Gastroesophageal sphincter (tissue), 4 donors: ENCODE data around the gene PRR19. TPM values are rescaled to one million over a fixed set of nuclear protein-coding genes. Genes with fewer than 3 reads are reported as not detected.
"Not testable (repeated sequence)": the region's sequence is repeated elsewhere in the genome, so short reads cannot be mapped to it uniquely, and the experiment has no call there.

Experiments
- ATAC-seq: fragments of 150-250 bp; one replicate; pipeline ENCODE4 v1.9.1; 2016; ENCODE audit warnings: mild to moderate bottlenecking, moderate library complexity
- H3K27ac ChIP-seq, 4 donors: fragments of 200-600 bp; sonication (generic) in 3 of 4; 1 replicate in 3 of 4; 2 replicates in 1 of 4; pipeline ENCODE4 v1.5.1; 2016 to 2019
- H3K27me3 ChIP-seq: fragments of 200-600 bp; sonication (generic); one replicate; pipeline ENCODE4 v1.5.1; 2019
- H3K36me3 ChIP-seq, 2 donors: fragments of 200-600 bp; sonication (generic); one replicate each; pipeline ENCODE4 v1.5.1; 2019; ENCODE audit warnings: control low read depth in 1 of 2
- H3K4me1 ChIP-seq, 3 donors: fragments of 200-600 bp; sonication (generic); 1 replicate in 2 of 3; 2 replicates in 1 of 3; pipeline ENCODE4 v1.5.1; 2016 to 2019; ENCODE audit warnings: control low read depth in 2 of 3
- H3K4me3 ChIP-seq, 2 donors: fragments of 200-600 bp; sonication (generic); one replicate each; pipeline ENCODE4 v1.5.1; 2019; ENCODE audit warnings: mild to moderate bottlenecking in 1 of 2, moderate library complexity in 1 of 2
- H3K9me3 ChIP-seq, 3 donors: fragments of 200-600 bp; sonication (generic); one replicate each; pipeline ENCODE4 v1.5.1; 2017 to 2019; ENCODE audit warnings: control low read depth in 2 of 3
- EP300 ChIP-seq: sonication (generic); formaldehyde crosslinking; IDR thresholded peaks from one replicate; pipeline ENCODE4 v1.6.1; 2017; ENCODE audit warnings: antibody characterized with exemption, mild to moderate bottlenecking
- POLR2A ChIP-seq, 2 donors: fragments of 450-650 bp; IDR thresholded peaks; one replicate each; pipeline ENCODE4 v1.6.1; 2017; ENCODE audit warnings: antibody characterized with exemption in 2 of 2, mild to moderate bottlenecking in 2 of 2, moderate library complexity in 1 of 2
- POLR2AphosphoS5 ChIP-seq: sonication (generic); formaldehyde crosslinking; IDR thresholded peaks from one replicate; pipeline ENCODE4 v1.6.1; 2017; ENCODE audit warnings: antibody characterized with exemption
- WGBS, 2 donors: methylation state at CpG; one replicate each; pipeline ENCODE4 v1.1.5; 2018; ENCODE audit warnings: low coverage in 1 of 2; 5-methylcytosine and 5-hydroxymethylcytosine counted together
- total RNA-seq, 4 donors: library from RNA; depleted of rRNA; stranded (reverse); fragments of >200 nt; gene quantifications; one replicate each; pipeline ENCODE4 v1.1.0, GENCODE V29; 2016
- TF ChIP-seq, protein P1 (sequence below), 4 experiments: fragments of 200-600 bp in 2 of 4; fragments of 450-650 bp in 2 of 4; sonication (generic) in 1 of 4; IDR thresholded peaks; one replicate each; pipeline ENCODE4 v1.5.1; 2017 to 2019; ENCODE audit warnings: antibody characterized with exemption in 4 of 4, mild to moderate bottlenecking in 2 of 4, moderate library complexity in 2 of 4

Gene PRR19
- total RNA-seq, 4 donors from 2014 or later = 0.93 TPM; not detected in 3

- 93% methylated on average over 4 of the region's 19 CpGs; no CpG with 5 or more reads in 1 of the 2 donors for WGBS, 2 donors
- ATAC-seq = no peak
- H3K9me3 ChIP-seq = no peaks in the 10 kb centered on the region
- TF ChIP-seq POLR2AphosphoS5 (no peak), POLR2A (IDR thresholded peaks at IDR 0.05) (no peak), EP300 (no peak)
- TF ChIP-seq, protein P1, sequence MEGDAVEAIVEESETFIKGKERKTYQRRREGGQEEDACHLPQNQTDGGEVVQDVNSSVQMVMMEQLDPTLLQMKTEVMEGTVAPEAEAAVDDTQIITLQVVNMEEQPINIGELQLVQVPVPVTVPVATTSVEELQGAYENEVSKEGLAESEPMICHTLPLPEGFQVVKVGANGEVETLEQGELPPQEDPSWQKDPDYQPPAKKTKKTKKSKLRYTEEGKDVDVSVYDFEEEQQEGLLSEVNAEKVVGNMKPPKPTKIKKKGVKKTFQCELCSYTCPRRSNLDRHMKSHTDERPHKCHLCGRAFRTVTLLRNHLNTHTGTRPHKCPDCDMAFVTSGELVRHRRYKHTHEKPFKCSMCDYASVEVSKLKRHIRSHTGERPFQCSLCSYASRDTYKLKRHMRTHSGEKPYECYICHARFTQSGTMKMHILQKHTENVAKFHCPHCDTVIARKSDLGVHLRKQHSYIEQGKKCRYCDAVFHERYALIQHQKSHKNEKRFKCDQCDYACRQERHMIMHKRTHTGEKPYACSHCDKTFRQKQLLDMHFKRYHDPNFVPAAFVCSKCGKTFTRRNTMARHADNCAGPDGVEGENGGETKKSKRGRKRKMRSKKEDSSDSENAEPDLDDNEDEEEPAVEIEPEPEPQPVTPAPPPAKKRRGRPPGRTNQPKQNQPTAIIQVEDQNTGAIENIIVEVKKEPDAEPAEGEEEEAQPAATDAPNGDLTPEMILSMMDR (IDR thresholded peaks at IDR 0.05) = no peak
- H3K27me3 ChIP-seq = no peaks in the 10 kb centered on the region
- H3K27ac ChIP-seq = no peak overlapping the region
- H3K4me3 ChIP-seq = no peak overlapping the region
- H3K36me3 ChIP-seq = peaks cover 0 to 76% of the 10 kb centered on the region in 2 donors
- peaks cover 0 to 7% (median 0%) of the 10 kb centered on the region in 3 donors for H3K4me1 ChIP-seq
These were observed 34.0 kb downstream of the PRR19 start for GRCh38 chr19:42335971-42336370.

- H3K9me3 ChIP-seq = not testable (repeated sequence)
- peaks cover 0 to 90% of the 10 kb centered on the region in 2 donors for H3K36me3 ChIP-seq
- 64 to 68% methylated on average over 4 to 5 of the region's 7 CpGs for WGBS, 2 donors
These were observed 37.4 kb downstream of the PRR19 start for GRCh38 chr19:42339126-42339860.

GRCh38 chr19:42339922-42340321 lies 38.0 kb downstream of the PRR19 start:
- not testable (repeated sequence) for H3K27me3 ChIP-seq, ATAC-seq, H3K4me3 ChIP-seq, H3K27ac ChIP-seq, H3K9me3 ChIP-seq, H3K4me1 ChIP-seq
- 96 to 100% methylated on average over 1 to 3 of the region's 4 CpGs for WGBS, 2 donors
- peaks cover 0 to 90% of the 10 kb centered on the region in 2 donors for H3K36me3 ChIP-seq

More at GRCh38 chr19:42339126-42339860, 37.4 kb downstream of the PRR19 start:
- H3K4me1 ChIP-seq, H3K4me3 ChIP-seq, H3K27me3 ChIP-seq, ATAC-seq, H3K27ac ChIP-seq: not testable (repeated sequence)

DNA sequence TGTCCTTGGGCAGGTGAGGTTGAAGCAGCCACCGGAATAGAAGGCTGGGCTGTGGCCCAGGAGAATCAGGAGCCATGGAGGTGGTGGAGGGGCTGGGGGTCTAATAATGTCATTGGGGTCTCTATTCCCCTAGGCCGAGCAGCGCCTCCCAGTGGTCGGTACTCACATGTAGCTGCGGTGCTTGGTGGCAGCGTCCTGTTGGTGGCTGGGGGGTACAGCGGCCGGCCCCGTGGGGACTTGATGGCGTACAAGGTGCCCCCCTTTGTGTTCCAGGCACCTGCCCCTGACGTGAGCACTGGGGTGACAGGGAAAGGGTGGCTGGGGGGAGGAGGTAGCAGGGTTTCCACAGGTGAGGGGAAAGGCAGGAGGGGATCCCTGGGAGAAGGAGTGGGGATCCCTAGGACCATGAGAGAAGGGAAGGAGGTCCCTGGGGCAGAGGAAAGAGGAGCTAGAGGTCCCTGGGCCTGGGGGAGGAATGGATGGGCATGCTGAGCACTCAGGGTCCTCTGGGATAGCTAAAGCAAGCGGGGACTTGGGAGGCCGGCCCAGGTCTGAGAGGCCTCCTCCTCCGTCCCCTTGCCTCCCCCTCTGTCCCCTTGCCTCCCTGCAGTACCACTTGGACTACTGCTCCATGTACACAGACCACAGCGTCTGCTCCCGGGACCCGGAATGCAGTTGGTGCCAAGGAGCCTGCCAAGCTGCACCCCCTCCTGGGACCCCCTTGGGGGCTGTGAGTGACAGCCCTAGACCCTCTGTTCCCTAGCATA lies 41.6 kb downstream of the PRR19 start:
- H3K27ac ChIP-seq = no peak overlapping the region
- no peak for ATAC-seq
- H3K4me1 ChIP-seq = no peaks in the 10 kb centered on the region
- H3K9me3 ChIP-seq = no peaks in the 10 kb centered on the region
- H3K4me3 ChIP-seq = no peak overlapping the region
- no peak for TF ChIP-seq POLR2AphosphoS5
- no peak for TF ChIP-seq POLR2A (IDR thresholded peaks at IDR 0.05)
- no peak for TF ChIP-seq EP300
- TF ChIP-seq, protein P1 (IDR thresholded peaks at IDR 0.05) = no peak
- H3K27me3 ChIP-seq = no peaks in the 10 kb centered on the region
- 85% methylated on average over 3 of the region's 17 CpGs; no CpG with 5 or more reads in 1 of the 2 donors for WGBS, 2 donors
- H3K36me3 ChIP-seq = peaks cover 0 to 85% of the 10 kb centered on the region in 2 donors

DNA sequence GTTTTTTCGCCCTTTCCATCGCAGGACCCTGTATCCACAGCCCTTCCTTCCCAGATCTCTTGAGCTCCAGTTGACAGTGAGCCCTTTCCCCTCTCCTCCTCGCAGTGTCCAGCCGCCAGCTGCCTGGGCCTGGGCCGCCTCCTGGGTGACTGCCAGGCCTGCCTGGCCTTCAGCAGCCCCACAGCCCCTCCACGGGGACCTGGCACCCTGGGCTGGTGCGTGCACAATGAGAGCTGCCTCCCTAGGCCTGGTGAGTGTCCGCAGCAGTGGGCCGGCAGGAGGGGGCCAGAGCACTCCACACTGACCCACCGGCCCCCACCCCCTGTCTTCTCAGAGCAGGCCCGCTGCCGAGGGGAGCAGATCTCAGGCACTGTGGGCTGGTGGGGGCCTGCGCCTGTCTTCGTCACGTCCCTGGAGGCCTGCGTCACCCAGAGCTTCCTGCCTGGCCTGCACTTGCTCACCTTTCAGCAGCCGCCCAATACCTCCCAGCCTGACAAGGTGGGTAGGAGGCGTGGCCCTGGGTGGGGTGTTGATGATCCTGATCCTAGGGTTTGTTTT lies 42.5 kb downstream of the PRR19 start:
- TF ChIP-seq EP300 (no peak), POLR2A (IDR thresholded peaks at IDR 0.05) (no peak), POLR2AphosphoS5 (no peak)
- TF ChIP-seq, protein P1 (IDR thresholded peaks at IDR 0.05) = no peak
- Histone ChIP-seq H3K4me3 (no peak overlapping the region), H3K9me3 (no peaks in the 10 kb centered on the region), H3K36me3 (peaks cover 0 to 88% of the 10 kb centered on the region in 2 donors), H3K27me3 (no peaks in the 10 kb centered on the region), H3K4me1 (no peaks in the 10 kb centered on the region), H3K27ac (no peak overlapping the region)
- ATAC-seq = no peak
- WGBS, 2 donors = 81 to 90% methylated on average over 3 of the region's 18 CpGs
